Hepatocyte (in vitro differentiated cells): Measurements from ENCODE around the gene SLC16A8. TPM values are rescaled to one million over a fixed set of nuclear protein-coding genes. Genes with fewer than 3 reads are reported as not detected.

ENCODE experiments used
- DNase-seq: peaks from one replicate; pipeline ENCODE4 v3.0.0-alpha.2; 2016; ENCODE audit warnings: low spot score
- H2AFZ ChIP-seq: fragments of 200-600 bp; sonication (generic); 2 replicates; pipeline ENCODE4 v1.6.0; 2016; ENCODE audit warnings: antibody characterized with exemption, mild to moderate bottlenecking
- H3K27ac ChIP-seq: fragments of 200-600 bp; sonication (generic); 2 replicates; pipeline ENCODE4 v1.5.1; 2016; ENCODE audit warnings: mild to moderate bottlenecking
- H3K27me3 ChIP-seq: fragments of 200-600 bp; sonication (generic); 2 replicates; pipeline ENCODE4 v1.6.1; 2016
- H3K36me3 ChIP-seq: fragments of 200-600 bp; sonication (generic); replicated peaks from 2 replicates; pipeline ENCODE4 v1.5.1; 2016; ENCODE audit warnings: low read depth; ENCODE audit not compliant: insufficient read depth
- H3K4me1 ChIP-seq: fragments of 200-600 bp; sonication (generic); 2 replicates; pipeline ENCODE4 v1.5.1; 2016; ENCODE audit warnings: mild to moderate bottlenecking, moderate library complexity; ENCODE audit not compliant: insufficient read depth
- H3K4me2 ChIP-seq: fragments of 200-600 bp; sonication (generic); 2 replicates; pipeline ENCODE4 v1.6.0; 2016
- H3K4me3 ChIP-seq: fragments of 200-600 bp; sonication (generic); 2 replicates; pipeline ENCODE4 v1.5.1; 2016; ENCODE audit warnings: mild to moderate bottlenecking
- H3K79me2 ChIP-seq: fragments of 200-600 bp; sonication (generic); 2 replicates; pipeline ENCODE4 v1.6.0; 2017; ENCODE audit warnings: mild to moderate bottlenecking
- H3K9me2 ChIP-seq: fragments of 200-600 bp; sonication (generic); replicated peaks from 2 replicates; pipeline ENCODE4 v1.6.0; 2017; ENCODE audit warnings: mild to moderate bottlenecking; ENCODE audit not compliant: insufficient read depth
- H3K9me3 ChIP-seq: fragments of 200-600 bp; sonication (generic); 2 replicates; pipeline ENCODE4 v1.5.1; 2016; ENCODE audit warnings: low read depth, mild to moderate bottlenecking
- H4K20me1 ChIP-seq: fragments of 200-600 bp; sonication (generic); 2 replicates; pipeline ENCODE4 v1.6.0; 2016; ENCODE audit warnings: mild to moderate bottlenecking; ENCODE audit not compliant: insufficient read depth, poor library complexity, severe bottlenecking
- CTCF ChIP-seq: fragments of 200-600 bp; sonication (generic); IDR thresholded peaks from 2 replicates; pipeline ENCODE4 v1.5.1; 2016; ENCODE audit warnings: antibody characterized with exemption, mild to moderate bottlenecking; ENCODE audit not compliant: poor library complexity
- EZH2 ChIP-seq: fragments of 200-600 bp; sonication (generic); IDR thresholded peaks from 2 replicates; pipeline ENCODE4 v1.6.1; 2016; ENCODE audit warnings: antibody characterized with exemption, mild to moderate bottlenecking, borderline replicate concordance
- EZH2phosphoT487 ChIP-seq: fragments of 200-600 bp; sonication (generic); IDR thresholded peaks from one replicate; pipeline ENCODE4 v1.6.1; 2018; ENCODE audit warnings: antibody characterized with exemption, mild to moderate bottlenecking, low read depth, moderate library complexity; ENCODE audit not compliant: unreplicated experiment, severe bottlenecking
- WGBS: methylation state at CpG from one replicate; pipeline ENCODE4 v1.1.6; 2016; ENCODE audit warnings: low lambda C conversion rate; ENCODE audit errors: missing lambda C conversion rate; 5-methylcytosine and 5-hydroxymethylcytosine counted together
- polyA plus RNA-seq: library from polyadenylated mRNA; unstranded; fragments of >200 nt; fragmentation: Nextera tagmentation; extraction: Ambion mirVana; gene quantifications from 2 replicates; pipeline ENCODE4 v1.2.1, GENCODE V29; 2016
- total RNA-seq: library from RNA; depleted of rRNA; stranded (reverse); fragments of >200 nt; gene quantifications from 2 replicates; pipeline ENCODE4 v1.2.3, GENCODE V29; 2014

SLC16A8 gene
- total and polyA plus RNA-seq, 2 experiments from 2014 or later, result 0.63 TPM; not detected in 1

- Histone ChIP-seq H3K27me3 (no peaks in the 10 kb centered on the region), H3K36me3 (no peaks in the 10 kb centered on the region), H4K20me1 (no peaks in the 10 kb centered on the region), H3K9me3 (no peaks in the 10 kb centered on the region), H3K79me2 (no peaks in the 10 kb centered on the region), H3K4me3 (no peak overlapping the region), H3K9me2 (no peaks in the 10 kb centered on the region), H2AFZ (no peak overlapping the region), H3K4me2 (peak overlapping the region; percentile 27), H3K27ac (peak overlapping the region; percentile 77), H3K4me1 (peaks cover 8% of the 10 kb centered on the region)
- WGBS, result 96% methylated on average over 13 of the region's 13 CpGs
- TF ChIP-seq EZH2phosphoT487 (no peak), EZH2 (no peak), CTCF (no peak)
- DNase-seq, result no peak
These were observed 15.2 kb downstream of the SLC16A8 start for GRCh38 chr22:38068641-38069371.

GRCh38 chr22:38067761-38068360 lies 16.1 kb downstream of the SLC16A8 start:
- Histone ChIP-seq H3K9me3 (no peaks in the 10 kb centered on the region), H3K4me2 (no peak overlapping the region), H2AFZ (no peak overlapping the region), H3K27ac (no peak overlapping the region), H4K20me1 (no peaks in the 10 kb centered on the region), H3K36me3 (no peaks in the 10 kb centered on the region), H3K9me2 (no peaks in the 10 kb centered on the region), H3K4me1 (peaks cover 8% of the 10 kb centered on the region), H3K27me3 (no peaks in the 10 kb centered on the region), H3K79me2 (no peaks in the 10 kb centered on the region), H3K4me3 (no peak overlapping the region)
- WGBS, result 91% methylated on average over 13 of the region's 13 CpGs
- no peak for DNase-seq
- TF ChIP-seq EZH2phosphoT487, result no peak
- TF ChIP-seq CTCF, result no peak
- no peak for TF ChIP-seq EZH2

- WGBS, result 96% methylated on average over 8 of the region's 8 CpGs
- Histone ChIP-seq H3K27me3 (no peaks in the 10 kb centered on the region), H2AFZ (no peak overlapping the region), H3K4me2 (no peak overlapping the region), H3K9me2 (no peaks in the 10 kb centered on the region), H4K20me1 (no peaks in the 10 kb centered on the region), H3K4me1 (peaks cover 8% of the 10 kb centered on the region), H3K27ac (no peak overlapping the region), H3K9me3 (no peaks in the 10 kb centered on the region), H3K4me3 (no peak overlapping the region), H3K36me3 (no peaks in the 10 kb centered on the region), H3K79me2 (no peaks in the 10 kb centered on the region)
- no peak for DNase-seq
- TF ChIP-seq EZH2 (no peak), CTCF (no peak), EZH2phosphoT487 (no peak)
These were observed 17.0 kb downstream of the SLC16A8 start for GRCh38 chr22:38067028-38067415.
